ENCODE data around the gene FAP.

The FAP gene, protein sequence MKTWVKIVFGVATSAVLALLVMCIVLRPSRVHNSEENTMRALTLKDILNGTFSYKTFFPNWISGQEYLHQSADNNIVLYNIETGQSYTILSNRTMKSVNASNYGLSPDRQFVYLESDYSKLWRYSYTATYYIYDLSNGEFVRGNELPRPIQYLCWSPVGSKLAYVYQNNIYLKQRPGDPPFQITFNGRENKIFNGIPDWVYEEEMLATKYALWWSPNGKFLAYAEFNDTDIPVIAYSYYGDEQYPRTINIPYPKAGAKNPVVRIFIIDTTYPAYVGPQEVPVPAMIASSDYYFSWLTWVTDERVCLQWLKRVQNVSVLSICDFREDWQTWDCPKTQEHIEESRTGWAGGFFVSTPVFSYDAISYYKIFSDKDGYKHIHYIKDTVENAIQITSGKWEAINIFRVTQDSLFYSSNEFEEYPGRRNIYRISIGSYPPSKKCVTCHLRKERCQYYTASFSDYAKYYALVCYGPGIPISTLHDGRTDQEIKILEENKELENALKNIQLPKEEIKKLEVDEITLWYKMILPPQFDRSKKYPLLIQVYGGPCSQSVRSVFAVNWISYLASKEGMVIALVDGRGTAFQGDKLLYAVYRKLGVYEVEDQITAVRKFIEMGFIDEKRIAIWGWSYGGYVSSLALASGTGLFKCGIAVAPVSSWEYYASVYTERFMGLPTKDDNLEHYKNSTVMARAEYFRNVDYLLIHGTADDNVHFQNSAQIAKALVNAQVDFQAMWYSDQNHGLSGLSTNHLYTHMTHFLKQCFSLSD

DNA sequence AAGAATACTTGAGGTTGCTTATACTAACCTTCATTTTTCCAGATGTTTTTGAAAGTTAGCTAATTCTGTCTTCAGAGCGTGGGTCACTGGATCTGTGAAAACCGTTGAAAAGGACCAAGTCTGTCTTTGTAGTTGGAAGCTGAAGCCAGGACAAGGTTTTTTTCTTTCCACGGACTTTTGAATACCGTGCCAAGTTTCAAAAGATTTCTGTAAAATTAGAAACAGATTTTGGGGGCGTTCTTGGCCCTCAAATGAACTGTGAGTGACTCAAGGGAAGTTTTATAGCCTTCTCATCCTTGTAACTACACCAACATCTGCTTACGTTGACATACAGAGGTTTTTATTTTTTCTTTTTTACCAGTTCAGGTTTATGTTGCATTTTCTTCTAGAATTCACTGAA is at the start of gene FAP:
TSS of gene FAP (minus strand) at position 152 of the 400 bp plus-strand sequence. CDS start at position 34, 118 bp downstream.
- no peak for TF ChIP-seq ZFX (IDR thresholded peaks at IDR 0.05; ENCODE audit: borderline replicate concordance)
- TF ChIP-seq, protein P1, sequence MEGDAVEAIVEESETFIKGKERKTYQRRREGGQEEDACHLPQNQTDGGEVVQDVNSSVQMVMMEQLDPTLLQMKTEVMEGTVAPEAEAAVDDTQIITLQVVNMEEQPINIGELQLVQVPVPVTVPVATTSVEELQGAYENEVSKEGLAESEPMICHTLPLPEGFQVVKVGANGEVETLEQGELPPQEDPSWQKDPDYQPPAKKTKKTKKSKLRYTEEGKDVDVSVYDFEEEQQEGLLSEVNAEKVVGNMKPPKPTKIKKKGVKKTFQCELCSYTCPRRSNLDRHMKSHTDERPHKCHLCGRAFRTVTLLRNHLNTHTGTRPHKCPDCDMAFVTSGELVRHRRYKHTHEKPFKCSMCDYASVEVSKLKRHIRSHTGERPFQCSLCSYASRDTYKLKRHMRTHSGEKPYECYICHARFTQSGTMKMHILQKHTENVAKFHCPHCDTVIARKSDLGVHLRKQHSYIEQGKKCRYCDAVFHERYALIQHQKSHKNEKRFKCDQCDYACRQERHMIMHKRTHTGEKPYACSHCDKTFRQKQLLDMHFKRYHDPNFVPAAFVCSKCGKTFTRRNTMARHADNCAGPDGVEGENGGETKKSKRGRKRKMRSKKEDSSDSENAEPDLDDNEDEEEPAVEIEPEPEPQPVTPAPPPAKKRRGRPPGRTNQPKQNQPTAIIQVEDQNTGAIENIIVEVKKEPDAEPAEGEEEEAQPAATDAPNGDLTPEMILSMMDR (IDR thresholded peaks at IDR 0.05), result no peak

GRCh38 chr2:162291748-162292147 is 48.5 kb upstream of the FAP start:
- TF ChIP-seq, protein P1 (IDR thresholded peaks at IDR 0.05), result no peak
- TF ChIP-seq ZFX (IDR thresholded peaks at IDR 0.05; ENCODE audit: borderline replicate concordance), result no peak

More for the DNA sequence above, at the start of gene FAP:
- H3K27ac ChIP-seq, result no peak within 1 kb of the TSS

DNA sequence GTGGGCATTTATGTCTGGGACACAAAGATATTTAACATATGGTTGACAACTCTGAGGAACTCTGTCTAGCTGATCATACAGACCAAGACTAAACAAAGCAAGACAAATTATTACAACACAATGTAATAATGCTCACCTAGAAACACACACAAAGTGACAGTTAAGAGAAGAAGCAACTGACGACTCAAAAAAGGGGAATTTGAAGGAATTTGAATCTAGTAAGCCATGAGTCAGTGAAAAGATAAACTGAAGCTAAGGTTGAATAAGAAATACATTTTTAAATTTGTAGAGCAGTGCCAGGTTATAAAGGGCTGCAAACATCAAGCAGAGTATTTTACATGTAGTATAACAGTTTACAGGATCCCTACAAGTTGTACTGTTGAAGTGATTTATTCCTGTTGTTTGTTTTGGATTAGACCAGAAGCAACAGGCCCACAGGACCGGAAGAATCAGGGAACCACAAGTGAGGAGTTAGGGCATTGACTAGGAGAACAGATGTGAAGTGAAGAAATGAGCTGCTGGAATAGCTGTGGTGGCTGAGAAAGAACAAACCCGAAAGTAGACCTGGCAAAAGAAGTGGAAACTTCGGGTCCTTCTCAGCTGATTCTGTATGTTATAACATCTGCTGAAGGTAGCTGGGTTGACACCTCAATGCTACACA is 39.6 kb upstream of the FAP start:
- no peak for TF ChIP-seq ZFX (IDR thresholded peaks at IDR 0.05; ENCODE audit: borderline replicate concordance)
- TF ChIP-seq, protein P1 (IDR thresholded peaks at IDR 0.05), result no peak
- H3K27ac ChIP-seq, result no peak overlapping the region

More at GRCh38 chr2:162291748-162292147, 48.5 kb upstream of the FAP start:
- no peak overlapping the region for H3K27ac ChIP-seq

- H3K27ac ChIP-seq, result no peak overlapping the region
- no peak for TF ChIP-seq ZFX (IDR thresholded peaks at IDR 0.05; ENCODE audit: borderline replicate concordance)
- TF ChIP-seq, protein P1 (IDR thresholded peaks at IDR 0.05), result no peak
These were observed 37.4 kb upstream of the FAP start for GRCh38 chr2:162280654-162281053.

DNA sequence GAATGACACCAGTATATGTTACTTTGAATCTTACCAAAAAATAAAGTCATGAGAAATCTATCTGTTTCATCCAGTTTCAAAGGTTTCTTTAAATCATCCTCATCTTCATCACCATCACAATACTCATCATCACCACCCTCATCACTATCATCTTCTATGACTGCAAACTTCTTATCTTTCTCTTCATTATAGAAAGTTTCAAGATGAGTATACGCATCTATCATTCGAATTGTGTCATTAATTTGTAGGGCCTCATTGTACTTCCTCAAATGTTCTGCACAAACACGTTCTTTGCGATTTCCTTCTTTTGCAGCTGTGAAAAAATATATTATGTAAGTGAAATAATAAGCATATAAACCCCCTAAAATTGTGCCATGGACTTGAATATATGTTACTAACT is 34.1 kb upstream of the FAP start:
- TF ChIP-seq ZFX (IDR thresholded peaks at IDR 0.05; ENCODE audit: borderline replicate concordance), result no peak
- TF ChIP-seq, protein P1 (IDR thresholded peaks at IDR 0.05), result no peak

DNA sequence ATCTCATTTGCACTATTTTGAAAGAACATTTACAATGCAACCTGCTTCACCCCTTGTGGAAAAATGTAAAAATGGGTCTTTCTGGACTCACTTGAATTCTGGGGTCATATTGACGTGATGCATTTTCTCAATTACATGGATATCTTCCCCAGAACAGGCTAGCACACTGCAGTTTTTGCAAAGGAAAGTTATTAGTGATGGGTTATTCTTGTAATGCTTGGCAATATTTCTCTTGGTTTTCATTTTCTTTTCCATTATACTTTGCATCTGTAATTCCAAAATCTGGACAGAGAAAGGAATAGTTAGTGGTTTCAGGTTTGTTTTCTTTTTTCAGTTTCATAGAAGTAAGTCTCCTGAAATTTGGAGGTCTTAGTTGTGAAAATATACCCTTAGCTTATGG is 24.8 kb upstream of the FAP start:
- H3K27ac ChIP-seq, result no peak overlapping the region
- TF ChIP-seq, protein P1 (IDR thresholded peaks at IDR 0.05), result no peak
- TF ChIP-seq ZFX (IDR thresholded peaks at IDR 0.05; ENCODE audit: borderline replicate concordance), result no peak

More for the DNA sequence above, 34.1 kb upstream of the FAP start:
- no peak overlapping the region for H3K27ac ChIP-seq
